Neural crest cell (in vitro differentiated cells): ENCODE results near the gene CPNE7. TPM values are rescaled to one million over a fixed set of nuclear protein-coding genes. Genes with fewer than 3 reads are reported as not detected.

Experiments used
- DNase-seq: peaks from one replicate; pipeline ENCODE4 v3.0.0; 2021; ENCODE audit warnings: low read depth, mixed read lengths, low spot score
- H3K27ac Mint-ChIP-seq: one replicate; pipeline ENCODE4 v1.8.0; 2021; ENCODE audit warnings: mild to moderate bottlenecking, mixed read lengths; ENCODE audit not compliant: unreplicated experiment
- H3K27me3 Mint-ChIP-seq: 2 replicates; pipeline ENCODE4 v1.8.0; 2021; ENCODE audit warnings: low read depth, mild to moderate bottlenecking, mixed read lengths
- H3K36me3 Mint-ChIP-seq: 2 replicates; pipeline ENCODE4 v1.8.0; 2021; ENCODE audit warnings: low read depth, mild to moderate bottlenecking, mixed read lengths
- H3K4me1 Mint-ChIP-seq: 2 replicates; pipeline ENCODE4 v1.8.0; 2021; ENCODE audit warnings: mixed read lengths
- H3K4me3 Mint-ChIP-seq: one replicate; pipeline ENCODE4 v1.8.0; 2021; ENCODE audit warnings: mild to moderate bottlenecking, mixed read lengths
- H3K9me3 Mint-ChIP-seq: 2 replicates; pipeline ENCODE4 v1.8.0; 2021; ENCODE audit warnings: mixed read lengths
- CTCF ChIP-seq: fragments of 200-600 bp; sonication (generic); conservative IDR thresholded peaks from 2 replicates; pipeline ENCODE4 v1.5.0; 2021; ENCODE audit warnings: antibody characterized with exemption, mild to moderate bottlenecking
- total RNA-seq: library from RNA; stranded (reverse); gene quantifications from 2 replicates; pipeline ENCODE4 v1.2.1, GENCODE V29; 2021

The CPNE7 gene
- total RNA-seq, 1 donor from 2014 or later = 2.7 TPM

- no peaks in the 10 kb centered on the region for H3K9me3 Mint-ChIP-seq
- peaks cover 14% of the 10 kb centered on the region for H3K4me1 Mint-ChIP-seq
- H3K4me3 Mint-ChIP-seq = peak overlapping the region; percentile 36
- H3K27me3 Mint-ChIP-seq = no peaks in the 10 kb centered on the region
- no peak for TF ChIP-seq CTCF
- no peak overlapping the region for H3K27ac Mint-ChIP-seq
- no peaks in the 10 kb centered on the region for H3K36me3 Mint-ChIP-seq
- no peak for DNase-seq
These were observed 27.5 kb downstream of the CPNE7 start for GRCh38 chr16:89602952-89603590.

GRCh38 chr16:89604764-89605163, 29.2 kb downstream of the CPNE7 start:
- Mint-ChIP-seq H3K4me3 (no peak overlapping the region), H3K4me1 (peaks cover 14% of the 10 kb centered on the region), H3K9me3 (no peaks in the 10 kb centered on the region), H3K27ac (no peak overlapping the region), H3K27me3 (no peaks in the 10 kb centered on the region), H3K36me3 (no peaks in the 10 kb centered on the region)
- DNase-seq = no peak
- TF ChIP-seq CTCF = no peak

- H3K4me1 Mint-ChIP-seq = peaks cover 14% of the 10 kb centered on the region
- H3K36me3 Mint-ChIP-seq = no peaks in the 10 kb centered on the region
- no peaks in the 10 kb centered on the region for H3K27me3 Mint-ChIP-seq
- H3K4me3 Mint-ChIP-seq = no peak overlapping the region
- no peak for TF ChIP-seq CTCF
- DNase-seq = no peak
- no peaks in the 10 kb centered on the region for H3K9me3 Mint-ChIP-seq
- H3K27ac Mint-ChIP-seq = no peak overlapping the region
These were observed 29.8 kb downstream of the CPNE7 start for GRCh38 chr16:89605186-89605970.

GRCh38 chr16:89606006-89606405, 30.4 kb downstream of the CPNE7 start:
- Mint-ChIP-seq H3K9me3 (no peaks in the 10 kb centered on the region), H3K36me3 (no peaks in the 10 kb centered on the region), H3K27ac (no peak overlapping the region), H3K27me3 (no peaks in the 10 kb centered on the region), H3K4me3 (no peak overlapping the region), H3K4me1 (peaks cover 14% of the 10 kb centered on the region)
- TF ChIP-seq CTCF = no peak
- DNase-seq = no peak

GRCh38 chr16:89607453-89607852, 31.9 kb downstream of the CPNE7 start:
- H3K27ac Mint-ChIP-seq = peak overlapping the region; percentile 78
- no peaks in the 10 kb centered on the region for H3K36me3 Mint-ChIP-seq
- H3K9me3 Mint-ChIP-seq = no peaks in the 10 kb centered on the region
- TF ChIP-seq CTCF = no peak
- DNase-seq = no peak
- H3K4me1 Mint-ChIP-seq = peaks cover 15% of the 10 kb centered on the region
- no peak overlapping the region for H3K4me3 Mint-ChIP-seq
- H3K27me3 Mint-ChIP-seq = no peaks in the 10 kb centered on the region
